ENCODE measurements around the gene ZNF362.

GRCh38 chr1:33250217-33250616, 6.1 kb upstream of the ZNF362 start:
- TF ChIP-seq CTCF (IDR thresholded peaks at IDR 0.05; ENCODE audit: insufficient read depth, low read length) (no peak), REST (IDR thresholded peaks at IDR 0.05; ENCODE audit: insufficient replicate concordance, low read depth) (no peak), POLR2AphosphoS5 (IDR thresholded peaks at IDR 0.05; ENCODE audit: low read depth) (no peak), SPI1 (IDR thresholded peaks at IDR 0.05; ENCODE audit: borderline replicate concordance, low read depth) (no peak)

All from HL-60 (cell line).